GM18873 (cell line): Measurements from ENCODE around the gene CHPT1.
A peak's percentile ranks its signal among the peaks of the same experiment; 100 is the strongest.

Source experiments
- ATAC-seq: cut with Tn5 transposase; IDR thresholded peaks from one replicate; pipeline ENCODE4 v1.9.1; 2021; ENCODE audit warnings: mild to moderate bottlenecking, moderate library complexity, moderate number of reproducible peaks; ENCODE audit not compliant: unreplicated experiment, low FRiP score

CHPT1 gene

GRCh38 chr12:101759396-101760047, 62.1 kb downstream of the CHPT1 start:
- no peak for ATAC-seq

GRCh38 chr12:101761350-101761749, 63.9 kb downstream of the CHPT1 start:
- ATAC-seq, result no peak

GRCh38 chr12:101761781-101762180, 64.3 kb downstream of the CHPT1 start:
- ATAC-seq, result no peak

DNA sequence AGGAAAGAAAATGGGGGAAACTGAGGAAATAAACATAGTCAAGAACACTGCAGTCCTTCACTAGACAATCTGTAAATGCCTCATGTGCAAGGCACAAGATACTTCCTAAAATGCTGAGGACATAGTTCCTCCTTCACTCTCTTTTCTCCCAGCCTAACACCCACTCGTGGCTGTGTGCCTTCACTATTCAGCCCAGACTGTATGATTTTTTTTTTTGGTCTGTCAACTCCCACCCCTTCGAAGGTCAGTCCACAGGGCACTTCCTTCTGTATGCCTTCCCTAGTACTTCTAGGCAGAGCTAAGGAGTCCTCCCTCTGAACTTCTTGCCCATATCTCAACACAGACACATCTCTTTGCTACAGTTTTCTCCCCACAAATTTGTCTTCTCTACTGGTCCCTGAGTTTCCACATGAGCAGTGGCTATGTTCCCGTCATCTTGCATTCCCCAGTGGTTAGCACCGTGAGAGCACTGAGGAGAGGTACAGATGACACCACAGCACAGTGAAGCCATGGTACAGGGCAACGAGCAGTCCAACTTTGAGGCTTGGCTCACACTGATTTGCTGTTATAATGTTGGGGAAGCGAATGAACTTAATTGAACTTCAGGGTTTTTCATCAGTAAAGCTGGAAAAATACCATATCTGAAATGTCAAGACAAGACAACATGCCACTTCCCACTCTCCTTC, 65.9 kb downstream of the CHPT1 start:
- no peak for ATAC-seq

DNA sequence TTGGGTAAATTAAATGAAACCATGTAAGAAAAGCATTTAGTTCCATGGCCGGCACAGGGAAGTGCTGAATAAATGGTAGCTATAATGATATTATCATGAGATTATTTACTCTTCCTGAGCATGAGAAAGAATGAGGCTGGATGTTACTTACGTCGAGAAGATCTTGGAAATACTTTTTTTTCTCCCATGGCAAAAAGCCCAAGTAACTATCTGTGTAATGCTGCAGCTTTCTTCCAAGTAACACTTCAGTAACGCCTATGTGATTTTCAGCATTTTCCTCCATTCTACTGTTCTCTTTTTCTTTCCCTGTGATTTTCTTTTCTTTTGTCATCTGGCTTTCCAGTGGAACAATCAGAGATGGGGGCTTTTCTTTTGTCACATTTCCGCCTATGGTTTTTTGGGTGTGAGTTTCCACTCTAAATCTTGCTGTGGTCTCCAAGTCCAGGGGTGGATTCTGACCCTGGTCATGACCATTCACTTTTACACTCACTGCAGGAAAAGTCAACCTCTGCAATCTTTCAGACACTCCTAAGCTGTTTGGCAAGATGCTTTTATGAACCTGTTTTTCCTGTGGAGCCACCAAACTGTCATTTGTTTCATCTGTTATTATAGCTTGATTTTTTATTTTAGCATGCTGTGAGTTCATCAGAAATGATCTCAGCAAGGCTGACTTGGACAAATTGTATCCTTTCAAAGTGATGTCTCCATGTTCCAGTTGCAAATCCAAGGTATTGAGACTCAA, 66.8 kb downstream of the CHPT1 start:
- ATAC-seq, result no peak

DNA sequence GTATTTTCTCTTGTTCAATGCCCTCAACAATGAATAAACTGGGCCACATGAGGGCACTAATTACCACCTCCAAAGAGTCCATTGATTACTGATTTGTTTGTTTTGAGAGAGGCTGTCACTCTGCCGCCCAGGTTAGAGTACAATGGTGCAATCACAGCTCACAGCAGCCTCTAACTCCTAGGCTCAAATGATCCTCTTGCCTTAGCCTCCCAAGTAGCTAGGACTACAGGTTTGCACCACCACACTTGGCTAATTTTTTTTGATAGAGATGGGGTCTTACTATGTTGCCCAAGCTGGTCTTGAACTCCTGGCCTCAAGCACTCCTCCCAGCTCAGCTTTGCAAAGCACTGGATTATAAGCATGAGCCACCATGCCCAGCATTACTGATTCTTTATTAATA, 70.1 kb downstream of the CHPT1 start:
- no peak for ATAC-seq

GRCh38 chr12:101768781-101769180, 71.3 kb downstream of the CHPT1 start:
- ATAC-seq, result no peak

- ATAC-seq, result no peak
These were observed 72.4 kb downstream of the CHPT1 start for GRCh38 chr12:101769865-101770264.

- no peak for ATAC-seq
These were observed 74.8 kb downstream of the CHPT1 start for GRCh38 chr12:101772012-101772775.

DNA sequence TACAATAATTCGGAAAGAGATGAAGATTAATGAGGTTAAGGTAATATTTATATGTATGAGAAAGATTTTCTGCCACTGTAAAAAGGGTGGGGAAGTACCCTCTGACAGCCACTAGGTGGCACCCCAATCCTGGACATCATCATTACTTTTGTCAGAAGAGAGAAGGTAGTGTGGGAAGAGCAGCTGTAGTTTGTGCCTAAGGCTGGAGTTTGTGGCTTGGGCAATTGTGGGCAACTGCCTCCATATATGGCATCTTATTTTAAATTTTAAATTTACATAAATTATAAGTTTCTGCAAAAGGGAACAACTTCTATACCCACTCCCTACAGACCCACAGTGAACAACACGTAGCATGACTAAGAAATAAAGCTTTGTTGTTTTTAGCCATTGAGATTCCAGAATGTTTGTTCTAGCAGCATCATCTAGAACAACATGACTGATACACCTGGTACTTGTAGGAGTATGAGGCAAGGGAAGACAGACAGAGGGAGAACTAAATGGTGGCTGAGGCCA, 76.3 kb downstream of the CHPT1 start:
- peak; percentile 74 for ATAC-seq

DNA sequence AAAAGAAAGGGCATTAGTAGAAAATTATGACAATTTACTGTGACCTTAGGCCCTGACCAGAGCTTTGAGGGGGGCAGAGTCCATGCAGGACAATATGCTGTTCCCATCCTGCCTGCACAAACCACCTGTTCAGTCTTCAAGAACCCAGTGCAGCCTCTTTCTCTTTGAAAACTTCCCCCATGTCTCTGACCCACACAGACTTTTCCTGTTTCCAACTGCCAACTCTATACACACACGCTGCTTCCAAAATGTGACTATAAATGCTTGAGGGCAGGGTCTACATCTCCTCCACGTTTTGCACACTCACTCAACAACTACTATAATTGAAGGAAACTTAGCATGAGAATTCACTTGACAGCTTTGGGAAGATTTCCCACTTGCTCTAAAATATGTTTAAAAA, 78.4 kb downstream of the CHPT1 start:
- ATAC-seq, result no peak

GRCh38 chr12:101777485-101777884, 80.0 kb downstream of the CHPT1 start:
- no peak for ATAC-seq

DNA sequence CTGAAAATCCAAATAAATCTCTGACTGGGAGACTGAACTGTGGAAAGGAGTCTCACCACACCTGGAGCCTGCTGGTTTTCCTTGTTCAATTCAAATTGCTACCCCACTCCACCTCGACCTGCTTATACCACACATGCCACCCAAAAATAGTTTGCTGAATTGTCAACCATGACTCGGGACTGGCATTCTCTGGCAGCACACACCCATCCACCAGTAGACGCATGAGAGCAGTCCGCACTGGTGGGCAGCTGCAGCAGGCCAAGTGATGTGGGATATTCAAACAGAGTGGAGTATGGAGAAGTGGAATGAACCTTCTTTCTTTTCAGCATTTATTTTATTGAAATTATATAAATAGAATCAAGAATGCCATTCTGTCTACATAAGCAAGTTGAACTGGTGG, 80.5 kb downstream of the CHPT1 start:
- ATAC-seq, result no peak
